Measurements from ENCODE around the gene LRRC52. TPM values are rescaled to one million over a fixed set of nuclear protein-coding genes. Genes with fewer than 3 reads are reported as not detected.

Gene LRRC52
- polyA plus RNA-seq, 2 of the 4 experiments (the other 2 are of a cell fraction): not detected

- TF ChIP-seq CTCF (IDR thresholded peaks at IDR 0.05) (no peak), ELK1 (IDR thresholded peaks at IDR 0.05; ENCODE audit: low read depth, low read length) (no peak), PHF8 (IDR thresholded peaks at IDR 0.05; ENCODE audit: borderline replicate concordance, low read depth) (no peak), CBX8 (IDR thresholded peaks at IDR 0.05) (no peak), CHD4 (IDR thresholded peaks at IDR 0.05; ENCODE audit: borderline replicate concordance) (no peak), FOXS1 (CRISPR knock-in tag; IDR thresholded peaks at IDR 0.05) (no peak)
Observed at GRCh38 chr1:165532053-165532452, 11.7 kb upstream of the LRRC52 start (continued).

GRCh38 chr1:165533254-165533653, 10.5 kb upstream of the LRRC52 start:
- no peaks in the 10 kb centered on the region for H3K4me1 ChIP-seq
- WGBS (ENCODE audit: missing lambda C conversion rate): 46% methylated on average over 4 of the region's 4 CpGs
- no peak for DNase-seq (ENCODE audit: low read depth in 1 of 2, low spot score in 1 of 2)
- ATAC-seq: no peak
- no peak for FAIRE-seq
- H3K4me3 ChIP-seq: no peak overlapping the region
- ChIA-PET POLR2A (no interaction called here), CTCF (no interaction called here)
- H3K9me3 ChIP-seq: no peaks in the 10 kb centered on the region
- no peak overlapping the region for H3K27ac ChIP-seq
- TF ChIP-seq CBX8 (IDR thresholded peaks at IDR 0.05): no peak
- TF ChIP-seq TP53 (CRISPR knock-in tag; IDR thresholded peaks at IDR 0.05): no peak
- TF ChIP-seq CEBPB (IDR thresholded peaks at IDR 0.05): no peak
- TF ChIP-seq SMC3 (IDR thresholded peaks at IDR 0.05): no peak
- TF ChIP-seq HOXB5 (CRISPR knock-in tag; IDR thresholded peaks at IDR 0.05): no peak
- TF ChIP-seq RFX5 (IDR thresholded peaks at IDR 0.05): no peak
- no peak for TF ChIP-seq FOSB (CRISPR knock-in tag; IDR thresholded peaks at IDR 0.05)
- TF ChIP-seq BCL3 (IDR thresholded peaks at IDR 0.05): no peak
- no peak for TF ChIP-seq EP300 (IDR thresholded peaks at IDR 0.05)
- TF ChIP-seq MAX (IDR thresholded peaks at IDR 0.05): no peak
- TF ChIP-seq POLR2AphosphoS2 (conservative IDR thresholded peaks at IDR 0.05; ENCODE audit: low read length): no peak
- TF ChIP-seq JUNB (IDR thresholded peaks at IDR 0.05): no peak
- TF ChIP-seq HEYL (CRISPR knock-in tag; IDR thresholded peaks at IDR 0.05): no peak
- TF ChIP-seq ZSCAN20 (CRISPR knock-in tag; IDR thresholded peaks at IDR 0.05): no peak
- no peak for TF ChIP-seq FOXS1 (CRISPR knock-in tag; IDR thresholded peaks at IDR 0.05)
- no peak for TF ChIP-seq TFCP2L1 (CRISPR knock-in tag; IDR thresholded peaks at IDR 0.05)
- TF ChIP-seq KDM5A (IDR thresholded peaks at IDR 0.05): no peak
- TF ChIP-seq RNF2 (IDR thresholded peaks at IDR 0.05; ENCODE audit: borderline replicate concordance, low read depth): no peak
- no peak overlapping the region for H3K4me2 ChIP-seq

- POLR2A ChIA-PET: no interaction called here
- Histone ChIP-seq H3K9me3 (no peaks in the 10 kb centered on the region), H3K27ac (no peak overlapping the region), H3K4me1 (peaks cover 7% of the 10 kb centered on the region; the same call in 2 of the 3 replicates), H3K4me3 (no peak overlapping the region), H3K4me2 (no peak overlapping the region)
- CTCF ChIA-PET: interaction anchor here (1.5 kb wide), 1 partner anchor 57 kb away, joined by 4 read pairs; no protein-coding TSS in a partner anchor
- FAIRE-seq (no peak), ATAC-seq (no peak), DNase-seq (ENCODE audit: low read depth in 1 of 2, low spot score in 1 of 2) (no peak)
- 9% methylated on average over 3 of the region's 3 CpGs for WGBS (ENCODE audit: missing lambda C conversion rate)
- TF ChIP-seq FOSL2 (IDR thresholded peaks at IDR 0.05) (no peak), FOSL2 (CRISPR knock-in tag; IDR thresholded peaks at IDR 0.05) (no peak), ELK1 (IDR thresholded peaks at IDR 0.05; ENCODE audit: low read depth, low read length) (no peak), KDM5A (IDR thresholded peaks at IDR 0.05) (no peak), E2F6 (IDR thresholded peaks at IDR 0.05; ENCODE audit: borderline replicate concordance, low read depth) (no peak), MAFK (IDR thresholded peaks at IDR 0.05; ENCODE audit: partially characterized antibody) (no peak), EP300 (IDR thresholded peaks at IDR 0.05) (no peak), CBX8 (IDR thresholded peaks at IDR 0.05) (no peak), POLR2AphosphoS2 (conservative IDR thresholded peaks at IDR 0.05; ENCODE audit: low read length) (no peak), BCL3 (IDR thresholded peaks at IDR 0.05) (no peak), JUNB (IDR thresholded peaks at IDR 0.05) (no peak), PBX3 (IDR thresholded peaks at IDR 0.05) (no peak), MAZ (IDR thresholded peaks at IDR 0.05; ENCODE audit: borderline replicate concordance, low read depth, low read length) (no peak), HEYL (CRISPR knock-in tag; IDR thresholded peaks at IDR 0.05) (no peak)
Observed at GRCh38 chr1:165536016-165536415, 7.8 kb upstream of the LRRC52 start.
